Measurements from ENCODE around the gene ANKRD31.

- no peak for TF ChIP-seq CTCF (conservative IDR thresholded peaks at IDR 0.05; ENCODE audit: low read length)
- TF ChIP-seq EZH2phosphoT487 (IDR thresholded peaks at IDR 0.05; ENCODE audit: borderline replicate concordance, low read depth, low read length), result no peak
Observed at GRCh38 chr5:75040973-75041372, 195.7 kb downstream of the ANKRD31 start.
